Calu3 (cell line): ENCODE data around the gene DBF4B. TPM values are rescaled to one million over a fixed set of nuclear protein-coding genes. Genes with fewer than 3 reads are reported as not detected.

Experiments
- BruUV-seq: library from RNA; stranded (reverse); fragments of 400-500 nt; replicated peaks from 2 replicates; lab custom pipeline; 2021; lab: Mats Ljungman, UMichigan
- CTCF ChIA-PET: fragments of 300-600 bp; sonication (Branson Sonifier 250); formaldehyde crosslinking; loops from one replicate; lab custom pipeline; 2022; ENCODE audit warnings: antibody characterized with exemption; lab: Charles Lee
- DNase-seq: peaks from one replicate; pipeline ENCODE4 v3.0.0; 2022
- H3K27ac Mint-ChIP-seq: one replicate; pipeline ENCODE4 v1.8.0; 2022; ENCODE audit warnings: mixed read lengths; ENCODE audit not compliant: unreplicated experiment
- H3K27me3 Mint-ChIP-seq: one replicate; pipeline ENCODE4 v1.8.0; 2022; ENCODE audit warnings: mixed read lengths; ENCODE audit not compliant: unreplicated experiment
- H3K36me3 Mint-ChIP-seq: one replicate; pipeline ENCODE4 v1.8.0; 2022; ENCODE audit warnings: mild to moderate bottlenecking, moderate library complexity, mixed read lengths; ENCODE audit not compliant: insufficient read depth, unreplicated experiment
- H3K4me1 Mint-ChIP-seq: one replicate; pipeline ENCODE4 v1.8.0; 2022; ENCODE audit warnings: mild to moderate bottlenecking, low read depth, mixed read lengths; ENCODE audit not compliant: unreplicated experiment
- H3K4me3 Mint-ChIP-seq: one replicate; pipeline ENCODE4 v1.8.0; 2022; ENCODE audit warnings: mild to moderate bottlenecking, low read depth, moderate library complexity, mixed read lengths; ENCODE audit not compliant: unreplicated experiment
- H3K9me3 Mint-ChIP-seq: one replicate; pipeline ENCODE4 v1.8.0; 2022; ENCODE audit warnings: low read depth, mixed read lengths; ENCODE audit not compliant: unreplicated experiment
- CTCF ChIP-seq: fragments of 200-600 bp; IDR thresholded peaks from one replicate; pipeline ENCODE4 v1.8.0; 2022; ENCODE audit warnings: antibody characterized with exemption; ENCODE audit not compliant: unreplicated experiment
- intact Hi-C: fragments of 100-400 bp; cut with micrococcal nuclease; formaldehyde crosslinking; loops from one replicate; pipeline ENCODE4 v1.10.0; 2022; ENCODE audit not compliant: unreplicated experiment
- total RNA-seq: library from RNA; stranded (reverse); gene quantifications from 2 replicates; pipeline ENCODE4 v1.2.3, GENCODE V29; 2022

Gene DBF4B
- total RNA-seq, 1 experiment from 2014 or later = 47.4 TPM

- no TSS peak for BruUV-seq
- CTCF ChIA-PET = interaction anchor here (1.5 kb wide), 1 partner anchor 106 kb away, joined by 8 read pairs; no protein-coding TSS in a partner anchor
- Mint-ChIP-seq H3K27ac (no peak overlapping the region), H3K27me3 (peaks cover 54% of the 10 kb centered on the region), H3K4me1 (peaks cover 7% of the 10 kb centered on the region), H3K9me3 (no peaks in the 10 kb centered on the region), H3K4me3 (no peak overlapping the region), H3K36me3 (peaks cover 28% of the 10 kb centered on the region)
- DNase-seq = no peak
- intact Hi-C loops = loop anchor here (10.0 kb wide), 1 partner anchor 362 kb away; the partner anchor contains the start of genes ACBD4 and PLCD3
- no peak for TF ChIP-seq CTCF
Measured at GRCh38 chr17:44772308-44773045, 64.0 kb downstream of the DBF4B start.

- Mint-ChIP-seq H3K9me3 (no peaks in the 10 kb centered on the region), H3K27ac (no peak overlapping the region), H3K36me3 (peaks cover 33% of the 10 kb centered on the region), H3K4me1 (peaks cover 7% of the 10 kb centered on the region), H3K27me3 (peaks cover 55% of the 10 kb centered on the region), H3K4me3 (no peak overlapping the region)
- CTCF ChIA-PET = interaction anchor here (0.6 to 1.5 kb wide), 2 partner anchors 105 to 251 kb away, joined by 3 to 8 read pairs; no protein-coding TSS in a partner anchor
- no peak for TF ChIP-seq CTCF
- intact Hi-C loops = loop anchor here (10.0 kb wide), 1 partner anchor 362 kb away; the partner anchor contains the start of genes ACBD4 and PLCD3
- DNase-seq = no peak
- no TSS peak for BruUV-seq
Measured at GRCh38 chr17:44773140-44773539, 64.7 kb downstream of the DBF4B start.

GRCh38 chr17:44774271-44775135 is 66.0 kb downstream of the DBF4B start:
- H3K9me3 Mint-ChIP-seq = no peaks in the 10 kb centered on the region
- no peak overlapping the region for H3K27ac Mint-ChIP-seq
- DNase-seq = peak; percentile 99
- H3K27me3 Mint-ChIP-seq = peaks cover 51% of the 10 kb centered on the region
- no TSS peak for BruUV-seq
- H3K36me3 Mint-ChIP-seq = peaks cover 40% of the 10 kb centered on the region
- H3K4me3 Mint-ChIP-seq = peak overlapping the region; percentile 86
- peak; percentile 99 for TF ChIP-seq CTCF
- CTCF ChIA-PET = interaction anchor here (0.6 to 1.9 kb wide), 8 partner anchors 15 to 743 kb away, joined by 3 to 18 read pairs (median 6); no protein-coding TSS in a partner anchor
- intact Hi-C loops = loop anchor here (1.0 to 10.0 kb wide), 3 partner anchors 62 to 360 kb away; partner anchors contain the start of genes ACBD4 and PLCD3
- peaks cover 7% of the 10 kb centered on the region for H3K4me1 Mint-ChIP-seq

- Mint-ChIP-seq H3K9me3 (no peaks in the 10 kb centered on the region), H3K4me3 (peak overlapping the region; percentile 86), H3K36me3 (peaks cover 44% of the 10 kb centered on the region), H3K27me3 (peaks cover 51% of the 10 kb centered on the region), H3K4me1 (peaks cover 7% of the 10 kb centered on the region), H3K27ac (peak overlapping the region; percentile 36)
- TF ChIP-seq CTCF = no peak
- no TSS peak for BruUV-seq
- intact Hi-C loops = loop anchor here (1.0 to 10.0 kb wide), 3 partner anchors 62 to 360 kb away; partner anchors contain the start of genes ACBD4 and PLCD3
- CTCF ChIA-PET = interaction anchor here (0.6 to 1.9 kb wide), 20 partner anchors 16 to 1326 kb away, joined by 3 to 18 read pairs (median 5); partner anchors contain the start of genes ATXN7L3 and EFTUD2
- no peak for DNase-seq
Measured at GRCh38 chr17:44775136-44775837, 66.8 kb downstream of the DBF4B start.
